CD14-positive monocyte (primary cell): ENCODE measurements around the gene FAU. TPM values are rescaled to one million over a fixed set of nuclear protein-coding genes. Genes with fewer than 3 reads are reported as not detected.
A peak's percentile ranks its signal among the peaks of the same experiment; 100 is the strongest.

Source experiments
- DNase-seq, 3 donors: peaks; one replicate each; pipeline ENCODE4 v3.0.0-alpha.2; 2011 to 2022
- H2AFZ ChIP-seq: 2 replicates; pipeline ENCODE4 v1.6.0; 2012; ENCODE audit warnings: mild to moderate bottlenecking, low read depth, low read length, inconsistent platforms; ENCODE audit not compliant: insufficient read depth, poor library complexity, severe bottlenecking
- H3K27ac ChIP-seq, 2 donors: 1 replicate in 1 of 2; 2 replicates in 1 of 2; pipeline ENCODE4 v1.5.1; 2012 to 2013; ENCODE audit warnings: low read length in 2 of 2, control low read depth in 1 of 2, inconsistent platforms in 1 of 2, low read depth in 1 of 2, mild to moderate bottlenecking in 1 of 2
- H3K27me3 ChIP-seq, 2 donors: one replicate each; pipeline versions ENCODE4 v1.6.0 to v1.6.1; 2011 to 2013; ENCODE audit warnings: low read length in 2 of 2; ENCODE audit not compliant: control insufficient read depth in 2 of 2, insufficient read depth in 2 of 2
- H3K36me3 ChIP-seq, 2 donors: replicated peaks in 1 of 2; 1 replicate in 1 of 2; 2 replicates in 1 of 2; pipeline versions ENCODE4 v1.5.1 to v1.6.1; 2012 to 2013; ENCODE audit warnings: low read length in 2 of 2, control low read depth in 1 of 2, inconsistent platforms in 1 of 2, mild to moderate bottlenecking in 1 of 2; ENCODE audit not compliant: insufficient read depth in 2 of 2, control insufficient read depth in 1 of 2
- H3K4me1 ChIP-seq, 2 donors: 1 replicate in 1 of 2; 2 replicates in 1 of 2; pipeline versions ENCODE4 v1.5.1 to v1.6.1; 2012 to 2013; ENCODE audit warnings: low read length in 2 of 2, control low read depth in 1 of 2, inconsistent platforms in 1 of 2, mild to moderate bottlenecking in 1 of 2, moderate library complexity in 1 of 2; ENCODE audit not compliant: insufficient read depth in 2 of 2, control insufficient read depth in 1 of 2
- H3K4me2 ChIP-seq: replicated peaks from 2 replicates; pipeline ENCODE3; 2012; ENCODE audit warnings: low read length, moderate library complexity, mild to moderate bottlenecking; ENCODE audit not compliant: poor library complexity, severe bottlenecking; ENCODE audit errors: extremely low read depth
- H3K4me3 ChIP-seq, 3 experiments: fragments of 200-600 bp in 1 of 3; sonication (generic) in 1 of 3; replicated peaks in 1 of 3; 1 replicate in 2 of 3; 2 replicates in 1 of 3; pipeline ENCODE4 v1.5.1; 2011 to 2013; ENCODE audit warnings: low read length in 3 of 3, mild to moderate bottlenecking in 3 of 3, control low read depth in 2 of 3, low read depth in 2 of 3, inconsistent platforms in 1 of 3, moderate library complexity in 1 of 3
- H3K79me2 ChIP-seq: 2 replicates; pipeline ENCODE4 v1.6.0; 2012; ENCODE audit warnings: mild to moderate bottlenecking, control low read depth, inconsistent platforms, low read length, moderate library complexity; ENCODE audit not compliant: insufficient read depth
- H3K9ac ChIP-seq: 2 replicates; pipeline ENCODE4 v1.6.0; 2017; ENCODE audit warnings: low read length, mild to moderate bottlenecking; ENCODE audit not compliant: insufficient read depth, poor library complexity, severe bottlenecking
- H3K9me3 ChIP-seq, 2 donors: replicated peaks in 1 of 2; 1 replicate in 1 of 2; 2 replicates in 1 of 2; pipeline versions ENCODE4 v1.5.1 to v1.6.1; 2012 to 2013; ENCODE audit warnings: low read length in 2 of 2, control low read depth in 1 of 2; ENCODE audit not compliant: control insufficient read depth in 1 of 2, insufficient read depth in 1 of 2
- H4K20me1 ChIP-seq: 2 replicates; pipeline ENCODE4 v1.6.0; 2012; ENCODE audit warnings: mild to moderate bottlenecking, low read length, control low read depth, moderate library complexity; ENCODE audit not compliant: insufficient read depth
- H3K27ac Mint-ChIP-seq, 7 donors: one replicate each; pipeline ENCODE4 v1.8.0; 2020; ENCODE audit warnings: mild to moderate bottlenecking in 7 of 7, mixed read lengths in 7 of 7, moderate library complexity in 6 of 7, inconsistent platforms in 2 of 7
- H3K27me3 Mint-ChIP-seq, 3 donors: one replicate each; pipeline ENCODE4 v1.8.0; 2021 to 2022; ENCODE audit warnings: low read depth in 3 of 3, mild to moderate bottlenecking in 3 of 3, mixed read lengths in 3 of 3, moderate library complexity in 3 of 3, inconsistent platforms in 1 of 3
- H3K36me3 Mint-ChIP-seq, 2 donors: one replicate each; pipeline ENCODE4 v1.8.0; 2020; ENCODE audit warnings: mixed read lengths in 2 of 2, inconsistent platforms in 1 of 2, mild to moderate bottlenecking in 1 of 2
- H3K4me1 Mint-ChIP-seq: one replicate; pipeline ENCODE4 v1.8.0; 2020; ENCODE audit warnings: mild to moderate bottlenecking, mixed read lengths
- H3K4me3 Mint-ChIP-seq, 2 donors: one replicate each; pipeline ENCODE4 v1.8.0; 2020; ENCODE audit warnings: mild to moderate bottlenecking in 2 of 2, mixed read lengths in 2 of 2, moderate library complexity in 1 of 2
- H3K9me3 Mint-ChIP-seq, 7 donors: one replicate each; pipeline ENCODE4 v1.8.0; 2020 to 2022; ENCODE audit warnings: mixed read lengths in 7 of 7, mild to moderate bottlenecking in 6 of 7, moderate library complexity in 6 of 7, inconsistent platforms in 2 of 7
- CTCF ChIP-seq: fragments of 200-600 bp; IDR thresholded peaks from one replicate; pipeline ENCODE4 v1.8.0; 2022; ENCODE audit warnings: antibody characterized with exemption, mild to moderate bottlenecking
- WGBS: methylation state at CpG from one replicate; pipeline ENCODE4 v1.1.5; 2013; ENCODE audit warnings: missing lambda C conversion rate; ENCODE audit not compliant: insufficient coverage; 5-methylcytosine and 5-hydroxymethylcytosine counted together
- intact Hi-C, 2 donors: fragments of 100-400 bp; cut with micrococcal nuclease; formaldehyde crosslinking; loops; one replicate each; pipeline versions ENCODE4 v1.15.0 to v1.15.1; 2023
- polyA plus RNA-seq, 3 donors: library from polyadenylated mRNA; depleted of rRNA in 1 of 3; unstranded in 2 of 3; stranded (reverse) in 1 of 3; fragments of 300-500 nt in 2 of 3; fragments of >200 nt in 1 of 3; fragmentation: Illumina TruSeq in 2 of 3; gene quantifications; 1 replicate in 2 of 3; 2 replicates in 1 of 3; pipeline ENCODE4 v1.2.3, GENCODE V29; 2012 to 2021

Gene FAU
- polyA plus RNA-seq, 3 donors: 668 to 818 (median 799) TPM

- no peak overlapping the region for H3K4me2 ChIP-seq
These were observed 36.5 kb downstream of the FAU start for GRCh38 chr11:65085446-65085845.

More at GRCh38 chr11:65085446-65085845, 36.5 kb downstream of the FAU start:
- peaks cover 0 to 2% (median 0%) of the 10 kb centered on the region in 7 donors for H3K9me3 Mint-ChIP-seq
- no peak for TF ChIP-seq CTCF
- no peaks in the 10 kb centered on the region for H3K27me3 Mint-ChIP-seq
- intact Hi-C loops: loop anchor here (2.0 to 5.0 kb wide), 2 partner anchors 37 to 53 kb away; partner anchors contain the start of genes FAU (in 2 of the 2) and MRPL49 (in 2 of the 2)
- H3K36me3 Mint-ChIP-seq: peaks cover 43 to 55% of the 10 kb centered on the region in 2 donors
- no peak for DNase-seq
- peaks cover 42% of the 10 kb centered on the region for H3K4me1 Mint-ChIP-seq
- Histone ChIP-seq H3K79me2 (peaks cover 47% of the 10 kb centered on the region), H3K4me3 (peak overlapping the region in 1 of 3 experiments; percentile 95), H3K36me3 (peaks cover 33 to 48% of the 10 kb centered on the region in 2 donors), H3K9me3 (no peaks in the 10 kb centered on the region), H3K27ac (peak overlapping the region; percentile 73 to 92), H2AFZ (no peak overlapping the region), H3K4me1 (peaks cover 32 to 42% of the 10 kb centered on the region in 2 donors), H3K27me3 (no peaks in the 10 kb centered on the region), H3K9ac (no peak overlapping the region), H4K20me1 (no peaks in the 10 kb centered on the region)
- WGBS: 86% methylated on average over 4 of the region's 4 CpGs
- peak overlapping the region in 6 of 7 donors; percentile 47 to 98 (median 94) for H3K27ac Mint-ChIP-seq
- H3K4me3 Mint-ChIP-seq: peak overlapping the region; percentile 88 to 95
